GM19099 (cell line): ENCODE measurements around the gene SHKBP1.

Experiments
- POLR2A ChIP-seq: IDR thresholded peaks from 3 replicates; pipeline ENCODE4 v1.6.1; 2011; ENCODE audit warnings: low read depth; ENCODE audit not compliant: insufficient read length; ENCODE audit errors: extremely low read depth

Gene SHKBP1

DNA sequence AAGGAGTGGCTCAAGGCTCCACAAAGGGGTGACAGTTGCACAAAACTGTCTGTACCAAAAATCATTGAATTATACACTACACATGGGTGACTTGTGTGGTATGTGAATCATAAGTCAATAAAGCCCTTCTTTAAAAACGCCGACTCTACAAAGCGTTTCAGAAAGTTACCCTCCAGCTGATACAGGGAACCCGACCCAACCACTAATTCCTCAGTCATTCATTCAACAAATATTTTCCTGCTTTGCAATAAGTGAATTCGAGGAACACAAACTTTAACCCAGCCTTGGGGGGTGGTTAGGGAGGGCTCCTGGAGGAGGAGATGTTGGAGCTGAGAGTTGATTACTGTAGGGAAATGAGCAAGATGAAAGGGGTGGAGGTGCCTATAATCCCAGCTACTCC is 56.5 kb downstream of the SHKBP1 start:
- no peak for TF ChIP-seq POLR2A

- no peak for TF ChIP-seq POLR2A
Measured at GRCh38 chr19:40638327-40638726, 61.7 kb downstream of the SHKBP1 start.

GRCh38 chr19:40639638-40639982 is 62.9 kb downstream of the SHKBP1 start:
- no peak for TF ChIP-seq POLR2A

DNA sequence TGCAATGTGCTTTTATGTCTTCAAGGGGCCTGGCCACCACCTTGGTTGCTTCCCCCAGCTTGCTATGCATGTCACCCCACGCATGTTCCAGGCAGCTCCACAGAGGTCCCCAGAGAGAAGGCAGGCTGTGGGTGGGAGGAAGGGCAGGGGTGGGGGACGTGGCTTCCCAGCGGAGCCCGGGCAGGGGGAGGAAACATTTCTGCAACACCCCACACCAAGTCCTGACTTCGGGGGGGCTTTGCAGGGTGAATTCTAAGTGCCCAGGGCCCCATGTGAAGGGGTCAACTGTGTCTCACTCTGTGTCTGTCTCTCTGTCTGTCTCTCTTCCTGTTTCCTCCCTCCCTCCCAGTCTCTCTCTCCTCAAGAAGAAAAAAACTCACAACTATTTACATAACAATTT is 64.1 kb downstream of the SHKBP1 start:
- no peak for TF ChIP-seq POLR2A
